ENCODE results near the gene KRT78. TPM values are rescaled to one million over a fixed set of nuclear protein-coding genes. Genes with fewer than 3 reads are reported as not detected.

KRT78 gene
- total and polyA plus RNA-seq, 2 of the 13 experiments (the other 11 are each of a cell fraction or from before 2014, with no cell fraction given), result not detected

- DNase-seq (ENCODE audit: low spot score), result no peak
- no peak overlapping the region for H3K9ac ChIP-seq (ENCODE audit: insufficient read depth, low read depth, low read length)
- BruUV-seq (replicated peaks), result no TSS peak
- H3K4me2 ChIP-seq (ENCODE audit: low read depth, low read length), result no peak overlapping the region
- in situ Hi-C loops (cut with HindIII; ENCODE audit: extremely low pct_ligation_motif_present, low pct_unique_long_range_greater_than_20kb) (no loop called here), intact Hi-C loops (cut with micrococcal nuclease; ENCODE audit: unreplicated experiment) (no loop called here)
- ChIA-PET POLR2A (no interaction called here), CTCF (ENCODE audit: low intra/inter-chr PET ratio, low total read pairs) (no interaction called here)
- H3K27ac ChIP-seq (ENCODE audit: extremely low read length, insufficient read depth, low read length), result no peak overlapping the region
- H3K79me2 ChIP-seq (ENCODE audit: insufficient read depth, low read length), result no peaks in the 10 kb centered on the region
- peaks cover 1 to 39% of the 10 kb centered on the region in 2 experiments; a peak in 4 of 5 replicates for H3K27me3 ChIP-seq (ENCODE audit: control insufficient read depth in 1 of 2, insufficient read depth in 2 of 2, low read length in 2 of 2)
- no peaks in the 10 kb centered on the region for H3K36me3 ChIP-seq (replicated peaks in 1 of 2; ENCODE audit: control insufficient read depth in 1 of 2, insufficient read depth in 2 of 2, low read length in 2 of 2)
- H3K4me3 ChIP-seq (replicated peaks in 1 of 3; ENCODE audit: insufficient read depth in 1 of 3, low read depth in 2 of 3, low read length in 3 of 3), result no peak overlapping the region
- no peak for TF ChIP-seq ZMYM3 (CRISPR knock-in tag; IDR thresholded peaks at IDR 0.05)
- no peak for TF ChIP-seq ERF (CRISPR knock-in tag; IDR thresholded peaks at IDR 0.05)
- no peak for TF ChIP-seq ZNF232 (CRISPR knock-in tag; IDR thresholded peaks at IDR 0.05; ENCODE audit: borderline replicate concordance)
- no peak for FAIRE-seq
- H2AFZ ChIP-seq (ENCODE audit: low read length), result no peak overlapping the region
- 0% methylated on average over 3 of the region's 3 CpGs for WGBS (ENCODE audit: low lambda C conversion rate)
- no peaks in the 10 kb centered on the region for H3K9me3 ChIP-seq (ENCODE audit: low read length)
- H3K4me1 ChIP-seq (ENCODE audit: insufficient read depth, low read length), result no peaks in the 10 kb centered on the region
- ATAC-seq, result no peak
- no peaks in the 10 kb centered on the region for H4K20me1 ChIP-seq (ENCODE audit: insufficient read depth, low read length)
These were observed 36.0 kb downstream of the KRT78 start for GRCh38 chr12:52812749-52813148.

GRCh38 chr12:52812073-52812400, 36.8 kb downstream of the KRT78 start:
- no peak overlapping the region for H3K4me2 ChIP-seq (ENCODE audit: low read depth, low read length)
- H3K4me3 ChIP-seq (replicated peaks in 1 of 3; ENCODE audit: insufficient read depth in 1 of 3, low read depth in 2 of 3, low read length in 3 of 3), result no peak overlapping the region
- ATAC-seq (no peak), FAIRE-seq (no peak), DNase-seq (ENCODE audit: low spot score) (no peak)
- POLR2A ChIA-PET, result no interaction called here
- H3K27ac ChIP-seq (ENCODE audit: extremely low read length, insufficient read depth, low read length), result no peak overlapping the region
- H4K20me1 ChIP-seq (ENCODE audit: insufficient read depth, low read length), result no peaks in the 10 kb centered on the region
- BruUV-seq (replicated peaks), result no TSS peak
- intact Hi-C loops (cut with micrococcal nuclease; ENCODE audit: unreplicated experiment) (no loop called here), in situ Hi-C loops (cut with HindIII; ENCODE audit: extremely low pct_ligation_motif_present, low pct_unique_long_range_greater_than_20kb) (no loop called here)
- CTCF ChIA-PET (ENCODE audit: low intra/inter-chr PET ratio, low total read pairs), result no interaction called here
- H2AFZ ChIP-seq (ENCODE audit: low read length), result no peak overlapping the region
- 0% methylated on average over 3 of the region's 4 CpGs for WGBS (ENCODE audit: low lambda C conversion rate)
- H3K79me2 ChIP-seq (ENCODE audit: insufficient read depth, low read length), result no peaks in the 10 kb centered on the region
- H3K9ac ChIP-seq (ENCODE audit: insufficient read depth, low read depth, low read length), result no peak overlapping the region
- H3K4me1 ChIP-seq (ENCODE audit: insufficient read depth, low read length), result no peaks in the 10 kb centered on the region
- no peak for TF ChIP-seq TOE1 (CRISPR knock-in tag; IDR thresholded peaks at IDR 0.05)
- no peak for TF ChIP-seq ZNF512 (CRISPR knock-in tag; IDR thresholded peaks at IDR 0.05)
- TF ChIP-seq ZNF10 (CRISPR knock-in tag; IDR thresholded peaks at IDR 0.05; ENCODE audit: borderline replicate concordance, low read depth), result no peak
- no peak for TF ChIP-seq FOXJ3 (CRISPR knock-in tag; IDR thresholded peaks at IDR 0.05; ENCODE audit: borderline replicate concordance)
- TF ChIP-seq ATF5 (CRISPR knock-in tag; IDR thresholded peaks at IDR 0.05; ENCODE audit: low read depth), result no peak
- no peak for TF ChIP-seq RBM22 (optimal IDR thresholded peaks at IDR 0.05; ENCODE audit: low read length)
- peaks cover 1 to 36% of the 10 kb centered on the region in 2 experiments; a peak in 4 of 5 replicates for H3K27me3 ChIP-seq (ENCODE audit: control insufficient read depth in 1 of 2, insufficient read depth in 2 of 2, low read length in 2 of 2)
- no peaks in the 10 kb centered on the region for H3K9me3 ChIP-seq (ENCODE audit: low read length)
- no peaks in the 10 kb centered on the region for H3K36me3 ChIP-seq (replicated peaks in 1 of 2; ENCODE audit: control insufficient read depth in 1 of 2, insufficient read depth in 2 of 2, low read length in 2 of 2)
